Measurements from ENCODE around the gene KDM2A. TPM values are rescaled to one million over a fixed set of nuclear protein-coding genes. Genes with fewer than 3 reads are reported as not detected.

KDM2A gene
- 10 to 100 TPM; 44.9 to 69.5 (median 51.4) TPM for total RNA-seq

DNA sequence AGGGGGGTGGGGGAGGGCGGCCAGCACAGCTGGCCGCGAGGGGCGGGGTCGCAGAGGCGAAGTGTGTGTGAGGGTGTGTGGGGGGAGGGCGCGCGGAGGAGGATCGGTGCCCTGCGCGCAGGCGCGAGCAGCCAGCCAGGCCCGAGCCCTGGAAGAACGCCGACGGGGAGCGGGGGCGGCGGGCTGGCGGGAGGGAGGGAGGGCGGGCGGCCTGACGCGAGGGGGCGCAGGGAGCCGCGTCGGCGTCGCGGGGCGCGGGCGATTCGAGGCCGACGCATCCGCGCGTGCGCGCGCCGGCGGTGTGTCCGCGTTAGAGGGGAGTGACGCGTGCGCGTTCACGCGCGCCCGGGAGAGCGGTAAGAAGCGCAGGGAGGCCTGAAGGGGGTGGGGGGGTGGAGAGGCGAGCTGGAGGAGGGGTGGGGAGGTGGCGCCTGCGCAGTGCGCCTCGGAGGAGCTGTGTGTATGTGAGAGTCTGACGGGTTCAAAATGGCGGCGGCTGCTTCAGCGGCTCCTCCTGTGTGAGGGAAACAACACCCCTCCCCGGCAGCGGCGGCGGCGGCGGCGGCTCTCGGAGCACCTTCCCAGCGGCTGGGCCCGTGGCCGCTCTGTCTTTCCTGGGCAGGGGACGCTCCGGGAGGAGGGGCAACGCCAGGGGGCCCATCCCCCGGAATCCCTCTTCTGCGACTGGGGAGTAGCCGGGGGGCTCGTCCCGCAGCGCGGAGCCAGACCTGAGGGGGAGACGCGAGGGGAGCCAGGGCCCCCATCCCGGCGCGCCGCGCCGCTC, at the start of gene KDM2A:
KDM2A (plus strand) TSS at position 463 of the 784 bp plus-strand sequence. CDS start 2,054 bp downstream, outside the sequence.
- intact Hi-C loops (cut with DNase I): loop anchor here (5.0 kb wide), 1 partner anchor 123 kb away; no protein-coding TSS in a partner anchor
- 1% methylated on average over 17 of the region's 97 CpGs for WGBS
- peak; percentile 100 for DNase-seq (ENCODE audit: extremely low spot score)

DNA sequence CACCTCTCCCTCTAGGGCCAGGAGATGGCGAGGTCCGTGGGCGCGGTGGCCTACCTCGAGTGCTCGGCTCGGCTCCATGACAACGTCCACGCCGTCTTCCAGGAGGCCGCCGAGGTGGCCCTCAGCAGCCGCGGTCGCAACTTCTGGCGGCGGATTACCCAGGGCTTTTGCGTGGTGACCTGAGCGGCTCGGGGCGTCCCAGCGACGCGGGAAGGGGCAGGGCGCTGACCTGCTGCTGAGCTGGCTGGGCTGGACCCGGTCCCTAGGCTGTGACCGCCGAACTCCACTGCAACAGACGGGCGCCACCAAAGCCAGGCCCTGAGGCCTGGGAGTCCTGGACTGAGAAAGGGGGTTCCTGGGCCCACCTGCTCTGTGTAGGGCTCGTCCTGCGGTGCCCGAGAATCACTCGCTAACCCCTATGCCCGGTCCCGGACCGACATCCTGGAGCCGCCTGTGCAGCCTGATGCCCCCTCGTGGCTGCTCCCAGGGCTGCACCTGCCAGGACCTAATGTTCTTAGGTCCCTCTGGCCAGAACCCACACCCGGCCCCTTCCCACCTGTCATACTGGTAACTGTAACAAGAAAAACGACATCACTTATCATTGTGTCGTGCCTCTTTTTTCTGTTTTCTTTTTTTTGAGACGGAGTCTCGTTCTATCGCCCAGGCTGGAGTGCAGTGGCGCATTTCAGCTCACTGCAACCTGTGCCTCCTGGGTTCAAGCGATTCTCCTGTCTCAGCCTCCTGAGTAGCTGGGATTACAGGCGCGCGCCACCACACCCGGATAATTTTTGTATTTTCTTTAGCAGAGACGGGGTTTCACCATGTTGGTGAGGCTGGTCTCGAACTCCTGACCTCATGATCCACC, 47.4 kb upstream of the KDM2A start:
- H3K27me3 ChIP-seq: no peaks in the 10 kb centered on the region
- H3K36me3 ChIP-seq: peaks cover 0 to 6% (median 0%) of the 10 kb centered on the region in 4 donors
- H3K4me3 ChIP-seq: peak overlapping the region; percentile 30 to 46 (median 37)
- no peaks in the 10 kb centered on the region for H3K9me3 ChIP-seq
- WGBS: 42% methylated on average over 37 of the region's 53 CpGs
- intact Hi-C loops (cut with DNase I): no loop called here
- no peak for DNase-seq (ENCODE audit: extremely low spot score)
- peak; percentile 82 to 90 (median 82) for TF ChIP-seq CTCF (IDR thresholded peaks at IDR 0.05)
- no peak for TF ChIP-seq POLR2A (IDR thresholded peaks at IDR 0.05; ENCODE audit: low read depth)
- no peak for TF ChIP-seq EP300 (IDR thresholded peaks at IDR 0.05)
- peak in 1 of 2 donors; percentile 11 for TF ChIP-seq POLR2AphosphoS5 (IDR thresholded peaks at IDR 0.05)
- peaks cover 0 to 7% (median 6%) of the 10 kb centered on the region in 4 donors for H3K4me1 ChIP-seq
- no peak overlapping the region for H3K27ac ChIP-seq (replicated peaks in 1 of 4)

More for the DNA sequence above, at the start of gene KDM2A:
- H3K9me3 ChIP-seq: no peaks in the 10 kb centered on the region
- H3K4me1 ChIP-seq: peaks cover 27 to 51% (median 40%) of the 10 kb centered on the region in 4 donors
- no peaks in the 10 kb centered on the region for H3K36me3 ChIP-seq
- H3K27ac ChIP-seq (replicated peaks in 1 of 4): peak within 1 kb of the TSS; percentile 99
- peak within 1 kb of the TSS; percentile 94 to 100 (median 98) for H3K4me3 ChIP-seq
- TF ChIP-seq POLR2AphosphoS5 (IDR thresholded peaks at IDR 0.05) (peak; percentile 54 to 77), EP300 (IDR thresholded peaks at IDR 0.05) (no peak), CTCF (IDR thresholded peaks at IDR 0.05) (peak in 2 of 3 experiments; percentile 31 to 50), POLR2A (IDR thresholded peaks at IDR 0.05; ENCODE audit: low read depth) (no peak)
- H3K27me3 ChIP-seq: no peaks in the 10 kb centered on the region

DNA sequence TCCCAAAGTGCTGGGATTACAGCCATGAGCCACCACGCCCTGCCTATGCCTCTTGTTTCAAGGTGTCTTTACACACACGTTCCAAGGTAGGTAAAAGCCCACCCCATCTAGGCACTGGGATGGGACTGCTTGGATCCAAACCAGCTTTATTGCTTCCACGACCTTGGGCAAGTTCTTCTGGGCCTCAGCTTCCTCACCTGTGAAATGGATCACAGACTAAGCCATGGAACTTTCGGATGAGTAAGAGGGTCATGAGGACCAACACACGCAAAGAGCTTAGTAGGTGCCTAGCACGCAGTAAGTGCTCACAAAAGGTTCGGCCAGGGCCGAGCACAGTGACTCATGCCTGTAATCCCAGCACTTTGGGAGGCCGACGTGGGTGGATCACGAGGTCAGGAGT, 46.8 kb upstream of the KDM2A start:
- peaks cover 0 to 7% (median 6%) of the 10 kb centered on the region in 4 donors for H3K4me1 ChIP-seq
- no peak overlapping the region for H3K27ac ChIP-seq (replicated peaks in 1 of 4)
- WGBS: 86% methylated on average over 9 of the region's 11 CpGs
- no peak for TF ChIP-seq POLR2AphosphoS5 (IDR thresholded peaks at IDR 0.05)
- TF ChIP-seq CTCF (IDR thresholded peaks at IDR 0.05): no peak
- no peak for TF ChIP-seq POLR2A (IDR thresholded peaks at IDR 0.05; ENCODE audit: low read depth)
- TF ChIP-seq EP300 (IDR thresholded peaks at IDR 0.05): no peak
- DNase-seq (ENCODE audit: extremely low spot score): no peak
- intact Hi-C loops (cut with DNase I): no loop called here
- H3K4me3 ChIP-seq: no peak overlapping the region
- peaks cover 0 to 1% (median 0%) of the 10 kb centered on the region in 4 donors for H3K27me3 ChIP-seq
- no peaks in the 10 kb centered on the region for H3K9me3 ChIP-seq
- H3K36me3 ChIP-seq: no peaks in the 10 kb centered on the region

- DNase-seq (ENCODE audit: extremely low spot score): no peak
- Histone ChIP-seq H3K9me3 (no peaks in the 10 kb centered on the region), H3K4me1 (peaks cover 0 to 7% (median 6%) of the 10 kb centered on the region in 4 donors), H3K36me3 (no peaks in the 10 kb centered on the region), H3K27me3 (peaks cover 0 to 15% (median 0%) of the 10 kb centered on the region in 4 donors), H3K4me3 (no peak overlapping the region), H3K27ac (replicated peaks in 1 of 4) (no peak overlapping the region)
- intact Hi-C loops (cut with DNase I): no loop called here
- TF ChIP-seq POLR2A (IDR thresholded peaks at IDR 0.05; ENCODE audit: low read depth): no peak
- 93% methylated on average over 9 of the region's 9 CpGs for WGBS
Observed at GRCh38 chr11:67073908-67074307, 45.2 kb upstream of the KDM2A start.

- H3K4me3 ChIP-seq: no peak overlapping the region
- H3K27ac ChIP-seq (replicated peaks in 1 of 4): no peak overlapping the region
- no peak for DNase-seq (ENCODE audit: extremely low spot score)
- intact Hi-C loops (cut with DNase I): no loop called here
- 85% methylated on average over 6 of the region's 6 CpGs for WGBS
- no peaks in the 10 kb centered on the region for H3K36me3 ChIP-seq
- peaks cover 0 to 7% (median 5%) of the 10 kb centered on the region in 4 donors for H3K4me1 ChIP-seq
- peaks cover 0 to 15% (median 0%) of the 10 kb centered on the region in 4 donors for H3K27me3 ChIP-seq
- TF ChIP-seq POLR2AphosphoS5 (IDR thresholded peaks at IDR 0.05) (no peak), EP300 (IDR thresholded peaks at IDR 0.05) (no peak), POLR2A (IDR thresholded peaks at IDR 0.05; ENCODE audit: low read depth) (no peak), CTCF (IDR thresholded peaks at IDR 0.05) (no peak)
- H3K9me3 ChIP-seq: no peaks in the 10 kb centered on the region
Observed at GRCh38 chr11:67076202-67076601, 42.9 kb upstream of the KDM2A start.
